ENCODE results near the gene ATP8A2. TPM values are rescaled to one million over a fixed set of nuclear protein-coding genes. Genes with fewer than 3 reads are reported as not detected.

The ATP8A2 gene
- total RNA-seq, 2 experiments from 2014 or later: not detected

DNA sequence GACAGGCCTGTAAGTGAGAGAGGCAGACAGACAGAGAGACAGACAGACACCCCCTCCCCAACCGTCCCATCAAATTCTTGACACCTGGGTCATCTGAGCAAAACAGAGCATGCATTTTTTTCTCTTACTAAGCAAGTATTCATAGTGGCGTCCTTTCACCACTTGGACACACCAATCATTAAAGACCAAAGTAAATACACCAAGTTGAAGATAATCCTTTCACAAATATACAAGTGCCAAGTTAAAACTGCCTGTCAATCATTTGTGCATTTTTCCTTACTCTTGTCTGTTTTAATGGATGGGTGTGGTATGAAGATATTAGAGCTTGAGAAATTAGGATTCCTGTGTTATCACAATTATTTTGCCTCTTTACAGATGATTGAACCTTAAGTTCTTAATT, 337.3 kb downstream of the ATP8A2 start:
- ChIA-PET CTCF (ENCODE audit: unreplicated experiment) (no interaction called here), POLR2A (no interaction called here)
- TF ChIP-seq, protein P1, sequence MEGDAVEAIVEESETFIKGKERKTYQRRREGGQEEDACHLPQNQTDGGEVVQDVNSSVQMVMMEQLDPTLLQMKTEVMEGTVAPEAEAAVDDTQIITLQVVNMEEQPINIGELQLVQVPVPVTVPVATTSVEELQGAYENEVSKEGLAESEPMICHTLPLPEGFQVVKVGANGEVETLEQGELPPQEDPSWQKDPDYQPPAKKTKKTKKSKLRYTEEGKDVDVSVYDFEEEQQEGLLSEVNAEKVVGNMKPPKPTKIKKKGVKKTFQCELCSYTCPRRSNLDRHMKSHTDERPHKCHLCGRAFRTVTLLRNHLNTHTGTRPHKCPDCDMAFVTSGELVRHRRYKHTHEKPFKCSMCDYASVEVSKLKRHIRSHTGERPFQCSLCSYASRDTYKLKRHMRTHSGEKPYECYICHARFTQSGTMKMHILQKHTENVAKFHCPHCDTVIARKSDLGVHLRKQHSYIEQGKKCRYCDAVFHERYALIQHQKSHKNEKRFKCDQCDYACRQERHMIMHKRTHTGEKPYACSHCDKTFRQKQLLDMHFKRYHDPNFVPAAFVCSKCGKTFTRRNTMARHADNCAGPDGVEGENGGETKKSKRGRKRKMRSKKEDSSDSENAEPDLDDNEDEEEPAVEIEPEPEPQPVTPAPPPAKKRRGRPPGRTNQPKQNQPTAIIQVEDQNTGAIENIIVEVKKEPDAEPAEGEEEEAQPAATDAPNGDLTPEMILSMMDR (conservative IDR thresholded peaks at IDR 0.05; ENCODE audit: low read length): no peak
- DNase-seq (ENCODE audit: low spot score): no peak
- no TSS peak for BruUV-seq (replicated peaks)
- Histone ChIP-seq H3K9me3 (ENCODE audit: low read length) (no peaks in the 10 kb centered on the region), H3K4me2 (ENCODE audit: low read length) (no peak overlapping the region), H3K4me3 (ENCODE audit: low read depth, low read length, poor library complexity, severe bottlenecking) (no peak overlapping the region), H3K4me1 (ENCODE audit: insufficient read depth, low read length, poor library complexity, severe bottlenecking) (no peaks in the 10 kb centered on the region), H3K9me2 (ENCODE audit: insufficient read depth, low read length) (no peaks in the 10 kb centered on the region), H2AFZ (ENCODE audit: low read length) (no peak overlapping the region), H4K20me1 (ENCODE audit: insufficient read depth, low read length) (no peaks in the 10 kb centered on the region), H3K79me2 (ENCODE audit: insufficient read depth, low read depth, low read length) (no peaks in the 10 kb centered on the region), H3K27ac (ENCODE audit: low read depth, low read length, poor library complexity, severe bottlenecking) (no peak overlapping the region), H3K36me3 (ENCODE audit: insufficient read depth, low read length) (no peaks in the 10 kb centered on the region)
- intact Hi-C loops (cut with micrococcal nuclease; ENCODE audit: unreplicated experiment): no loop called here

DNA sequence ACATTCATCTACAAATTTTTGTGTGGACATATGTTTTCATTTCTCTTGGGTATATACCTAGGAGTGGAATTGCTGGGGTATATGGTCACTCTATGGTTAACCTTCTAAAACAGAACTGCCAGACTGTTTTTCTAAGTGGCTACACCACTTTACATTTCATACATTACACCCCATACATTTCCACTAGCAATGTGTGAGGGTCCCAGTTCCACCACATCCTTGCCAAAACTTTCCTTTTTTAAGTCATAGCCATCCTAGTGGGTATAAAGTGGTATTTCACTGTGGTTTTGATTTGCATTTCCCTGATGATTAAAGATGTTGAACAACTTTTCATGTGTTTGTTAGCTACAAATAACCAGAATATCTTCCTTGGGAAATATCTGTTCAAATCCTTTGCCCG, 344.0 kb downstream of the ATP8A2 start:
- Histone ChIP-seq H3K27ac (ENCODE audit: low read depth, low read length, poor library complexity, severe bottlenecking) (no peak overlapping the region), H4K20me1 (ENCODE audit: insufficient read depth, low read length) (no peaks in the 10 kb centered on the region), H3K36me3 (ENCODE audit: insufficient read depth, low read length) (no peaks in the 10 kb centered on the region), H3K4me3 (ENCODE audit: low read depth, low read length, poor library complexity, severe bottlenecking) (no peak overlapping the region), H3K79me2 (ENCODE audit: insufficient read depth, low read depth, low read length) (no peaks in the 10 kb centered on the region), H3K4me2 (ENCODE audit: low read length) (no peak overlapping the region), H3K4me1 (ENCODE audit: insufficient read depth, low read length, poor library complexity, severe bottlenecking) (no peaks in the 10 kb centered on the region), H2AFZ (ENCODE audit: low read length) (no peak overlapping the region), H3K9me3 (ENCODE audit: low read length) (no peaks in the 10 kb centered on the region), H3K9me2 (ENCODE audit: insufficient read depth, low read length) (no peaks in the 10 kb centered on the region)
- intact Hi-C loops (cut with micrococcal nuclease; ENCODE audit: unreplicated experiment): no loop called here
- CTCF ChIA-PET (ENCODE audit: unreplicated experiment): no interaction called here
- TF ChIP-seq, protein P1 (conservative IDR thresholded peaks at IDR 0.05; ENCODE audit: low read length): no peak
- TF ChIP-seq EZH2phosphoT487 (IDR thresholded peaks at IDR 0.05; ENCODE audit: borderline replicate concordance, low read depth, low read length): no peak
- POLR2A ChIA-PET: no interaction called here
- BruUV-seq (replicated peaks): no TSS peak
- no peak for DNase-seq (ENCODE audit: low spot score)

DNA sequence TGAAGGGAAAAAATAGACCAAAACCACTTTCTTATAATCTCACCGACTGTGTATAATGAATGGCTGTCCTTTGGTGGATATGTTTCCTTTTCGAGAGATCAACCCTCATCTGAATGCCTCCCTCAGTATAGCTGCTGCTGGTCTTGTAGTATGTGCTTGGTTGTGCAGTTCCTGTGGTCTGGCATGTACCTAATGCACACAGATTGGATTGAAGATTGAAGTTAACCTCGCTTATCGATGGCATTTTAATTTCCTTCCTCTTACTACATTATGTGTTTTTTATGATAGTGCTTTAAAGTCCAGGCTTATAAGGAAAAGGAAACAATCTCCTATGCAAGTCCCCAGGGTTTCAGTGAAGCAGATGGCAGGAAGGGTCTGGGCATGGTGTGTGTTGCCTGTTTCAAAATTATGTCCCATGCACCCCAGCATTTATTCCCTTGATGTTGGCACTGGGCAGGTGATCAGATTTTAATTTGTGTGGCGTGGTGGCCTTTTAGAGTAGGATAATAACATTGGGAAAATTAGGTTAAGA, 346.0 kb downstream of the ATP8A2 start:
- Histone ChIP-seq H2AFZ (ENCODE audit: low read length) (no peak overlapping the region), H3K27ac (ENCODE audit: low read depth, low read length, poor library complexity, severe bottlenecking) (no peak overlapping the region), H3K36me3 (ENCODE audit: insufficient read depth, low read length) (no peaks in the 10 kb centered on the region), H3K4me2 (ENCODE audit: low read length) (no peak overlapping the region), H3K4me3 (ENCODE audit: low read depth, low read length, poor library complexity, severe bottlenecking) (no peak overlapping the region), H3K4me1 (ENCODE audit: insufficient read depth, low read length, poor library complexity, severe bottlenecking) (no peaks in the 10 kb centered on the region), H4K20me1 (ENCODE audit: insufficient read depth, low read length) (no peaks in the 10 kb centered on the region), H3K9me2 (ENCODE audit: insufficient read depth, low read length) (no peaks in the 10 kb centered on the region), H3K9me3 (ENCODE audit: low read length) (no peaks in the 10 kb centered on the region), H3K79me2 (ENCODE audit: insufficient read depth, low read depth, low read length) (no peaks in the 10 kb centered on the region)
- no peak for TF ChIP-seq EZH2phosphoT487 (IDR thresholded peaks at IDR 0.05; ENCODE audit: borderline replicate concordance, low read depth, low read length)
- TF ChIP-seq, protein P1 (conservative IDR thresholded peaks at IDR 0.05; ENCODE audit: low read length): no peak
- no TSS peak for BruUV-seq (replicated peaks)
- CTCF ChIA-PET (ENCODE audit: unreplicated experiment): no interaction called here
- POLR2A ChIA-PET: no interaction called here
- intact Hi-C loops (cut with micrococcal nuclease; ENCODE audit: unreplicated experiment): no loop called here
- DNase-seq (ENCODE audit: low spot score): no peak

Measured in OCI-LY7 (cell line).